HepG2 (cell line): ENCODE measurements around the gene CDIP1. TPM values are rescaled to one million over a fixed set of nuclear protein-coding genes. Genes with fewer than 3 reads are reported as not detected.
A peak's percentile ranks its signal among the peaks of the same experiment; 100 is the strongest.

Experiments used
- ATAC-seq: fragments of 200-7000 bp; cut with Tn5 transposase; 3 replicates; pipeline ENCODE4 v1.9.1; 2020; ENCODE audit warnings: mild to moderate bottlenecking, moderate library complexity
- BruUV-seq: library from RNA; stranded (reverse); fragments of 400-500 nt; replicated peaks from 2 replicates; lab custom pipeline; 2021; lab: Mats Ljungman, UMichigan
- CTCF ChIA-PET: fragments of 300-600 bp; formaldehyde crosslinking; extraction: SDS; loops from one replicate; lab custom pipeline; 2021; ENCODE audit warnings: low total read pairs, inconsistent platforms, low intra/inter-chr PET ratio; lab: Yijun Ruan, JAX
- POLR2A ChIA-PET: fragments of 350-600 bp; sonication (Branson Sonifier 250); formaldehyde crosslinking; loops from one replicate; lab custom pipeline; 2020; ENCODE audit warnings: antibody characterized with exemption, inconsistent platforms; lab: Yijun Ruan, JAX
- DNase-seq: peaks from one replicate; pipeline ENCODE4 v3.0.0-alpha.2; 2015; ENCODE audit warnings: low spot score
- FAIRE-seq: peaks from 3 replicates; lab custom pipeline; 2011; peaks lifted over from hg19 to GRCh38; lab: Jason Lieb, UNC
- H2AFZ ChIP-seq: one replicate; pipeline ENCODE4 v1.6.1; 2011; ENCODE audit warnings: low read length, inconsistent platforms
- H3K27ac ChIP-seq: fragments of 300-600 bp; 3 replicates; pipeline ENCODE4 v1.8.0; 2011; ENCODE audit warnings: mixed run types, mild to moderate bottlenecking, mixed read lengths, low read length, inconsistent platforms; ENCODE audit not compliant: insufficient read depth; ENCODE audit errors: extremely low read length
- H3K27me3 ChIP-seq, 2 experiments: fragments of 200-600 bp in 1 of 2; 2 replicates in 1 of 2; 3 replicates in 1 of 2; pipeline versions ENCODE4 v1.6.0 to v1.8.0; 2011; ENCODE audit warnings: low read length in 2 of 2, mild to moderate bottlenecking in 2 of 2, moderate library complexity in 2 of 2, inconsistent platforms in 1 of 2; ENCODE audit not compliant: insufficient read depth in 2 of 2, control insufficient read depth in 1 of 2
- H3K36me3 ChIP-seq, 2 experiments: fragments of 200-600 bp in 1 of 2; replicated peaks in 1 of 2; 2 replicates in 1 of 2; 3 replicates in 1 of 2; pipeline versions ENCODE4 v1.5.1 to v1.8.0; 2011; ENCODE audit warnings: low read length in 2 of 2, inconsistent platforms in 1 of 2; ENCODE audit not compliant: insufficient read depth in 2 of 2, control insufficient read depth in 1 of 2
- H3K4me1 ChIP-seq: 2 replicates; pipeline ENCODE4 v1.5.1; 2012; ENCODE audit warnings: low read length, inconsistent platforms; ENCODE audit not compliant: insufficient read depth
- H3K4me2 ChIP-seq: 2 replicates; pipeline ENCODE4 v1.6.0; 2011; ENCODE audit warnings: low read depth, low read length, inconsistent platforms
- H3K4me3 ChIP-seq, 3 experiments: fragments of 200-600 bp in 1 of 3; sonication (generic), shearing (Covaris generic) in 1 of 3; replicated peaks in 1 of 3; 2 replicates each; pipeline ENCODE4 v1.5.1; 2011 to 2016; ENCODE audit warnings: low read length in 3 of 3, inconsistent platforms in 2 of 3, low read depth in 2 of 3, mild to moderate bottlenecking in 2 of 3, control low read depth in 1 of 3, mixed read lengths in 1 of 3; ENCODE audit not compliant: insufficient read depth in 1 of 3
- H3K79me2 ChIP-seq: one replicate; pipeline ENCODE4 v1.6.1; 2011; ENCODE audit warnings: low read length, inconsistent platforms; ENCODE audit not compliant: insufficient read depth
- H3K9ac ChIP-seq: 2 replicates; pipeline ENCODE4 v1.6.0; 2011; ENCODE audit warnings: mild to moderate bottlenecking, low read depth, low read length, inconsistent platforms; ENCODE audit not compliant: insufficient read depth
- H3K9me3 ChIP-seq: 2 replicates; pipeline ENCODE4 v1.5.1; 2012; ENCODE audit warnings: mild to moderate bottlenecking, low read length
- H4K20me1 ChIP-seq: 2 replicates; pipeline ENCODE4 v1.6.0; 2011; ENCODE audit warnings: inconsistent platforms, mild to moderate bottlenecking, low read length, moderate library complexity; ENCODE audit not compliant: insufficient read depth
- PAXIP1 ChIP-seq: sonication (generic); formaldehyde crosslinking; conservative IDR thresholded peaks from 2 replicates; pipeline ENCODE4 v1.4.0; 2020; ENCODE audit warnings: mild to moderate bottlenecking, missing genetic modification reagents, moderate library complexity
- ZKSCAN5 ChIP-seq: sonication (generic); formaldehyde crosslinking; IDR thresholded peaks from 2 replicates; pipeline ENCODE4 v1.5.1; 2020; ENCODE audit warnings: mild to moderate bottlenecking, missing genetic modification reagents
- ZNF232 ChIP-seq: sonication (generic); formaldehyde crosslinking; IDR thresholded peaks from 2 replicates; pipeline ENCODE4 v1.4.0; 2020; ENCODE audit warnings: missing genetic modification reagents, borderline replicate concordance
- ZNF451 ChIP-seq: sonication (generic); formaldehyde crosslinking; IDR thresholded peaks from 2 replicates; pipeline ENCODE4 v1.5.0; 2020; ENCODE audit warnings: mild to moderate bottlenecking, missing genetic modification reagents
- WGBS: methylation state at CpG from one replicate; pipeline ENCODE4 v1.1.6; 2017; ENCODE audit warnings: low lambda C conversion rate; 5-methylcytosine and 5-hydroxymethylcytosine counted together
- in situ Hi-C: cut with HindIII; loops from 2 replicates; pipeline ENCODE4 v1.10.0; 2017; ENCODE audit warnings: low pct_unique_long_range_greater_than_20kb; ENCODE audit not compliant: extremely low pct_ligation_motif_present
- intact Hi-C: fragments of 100-400 bp; cut with micrococcal nuclease; formaldehyde crosslinking; loops from one replicate; pipeline ENCODE4 v1.10.0; 2022; ENCODE audit not compliant: unreplicated experiment
- polyA plus RNA-seq, 8 experiments: library from polyadenylated mRNA; depleted of rRNA in 3 of 8; stranded (reverse) in 7 of 8; unstranded in 1 of 8; fragments of >200 nt; fragmentation: Illumina TruSeq in 4 of 8; extraction: Trizol in 4 of 8; gene quantifications; 2 replicates each; pipeline versions ENCODE4 v1.2.1 to v1.2.3, GENCODE V29; 2011 to 2016; ENCODE audit warnings: low read depth in 4 of 8, missing spikeins in 1 of 8, mixed read lengths in 1 of 8; ENCODE audit not compliant: insufficient read depth in 1 of 8
- total RNA-seq, 5 experiments: library from RNA; depleted of rRNA; stranded (reverse); fragments of >200 nt; fragmentation: Illumina TruSeq; extraction: Trizol; gene quantifications; 2 replicates each; pipeline ENCODE4 v1.2.3, GENCODE V29; 2016; ENCODE audit warnings: low read depth in 1 of 5

CDIP1 gene
- total and polyA plus RNA-seq, 2 of the 13 experiments (the other 11 are each of a cell fraction or from before 2014, with no cell fraction given), result 31.2 to 56.7 TPM

- TF ChIP-seq PAXIP1 (CRISPR knock-in tag) (0 out of 2 replicates have a peak, but pooled peaks have one; percentile 19), ZNF451 (no peak)
These were observed 6.8 kb downstream of the CDIP1 start (continued) for GRCh38 chr16:4531811-4532210.

GRCh38 chr16:4529085-4530060 lies 9.2 kb downstream of the CDIP1 start:
- Histone ChIP-seq H3K79me2 (peaks cover 83% of the 10 kb centered on the region), H3K27me3 (no peaks in the 10 kb centered on the region), H3K4me1 (peaks cover 31% of the 10 kb centered on the region), H2AFZ (no peak overlapping the region), H3K4me2 (no peak overlapping the region), H3K36me3 (peaks cover 11 to 26% of the 10 kb centered on the region in 2 experiments), H3K4me3 (no peak overlapping the region), H3K9me3 (no peaks in the 10 kb centered on the region), H3K27ac (no peak overlapping the region), H4K20me1 (peaks cover 31% of the 10 kb centered on the region; the same call in 1 of the 2 replicates), H3K9ac (no peak overlapping the region)
- WGBS, result 92% methylated on average over 14 of the region's 16 CpGs
- ChIA-PET POLR2A (interaction anchor here (0.8 kb wide), 1 partner anchor 12 kb away, joined by 6 read pairs; no protein-coding TSS in a partner anchor), CTCF (no interaction called here)
- intact Hi-C loops (no loop called here), in situ Hi-C loops (no loop called here)
- ATAC-seq (no peak), FAIRE-seq (no peak), DNase-seq (no peak)
- BruUV-seq, result no TSS peak
- no peak for TF ChIP-seq ZNF232 (CRISPR knock-in tag)
- no peak for TF ChIP-seq ZKSCAN5 (CRISPR knock-in tag)
